ENCODE measurements around the gene WDPCP. TPM values are rescaled to one million over a fixed set of nuclear protein-coding genes. Genes with fewer than 3 reads are reported as not detected.
"Not testable (repeated sequence)": the region's sequence is repeated elsewhere in the genome, so short reads cannot be mapped to it uniquely, and the experiment has no call there.

The WDPCP gene
- total and polyA plus RNA-seq, 4 donors = 1.1 to 7.6 (median 2.7) TPM

DNA sequence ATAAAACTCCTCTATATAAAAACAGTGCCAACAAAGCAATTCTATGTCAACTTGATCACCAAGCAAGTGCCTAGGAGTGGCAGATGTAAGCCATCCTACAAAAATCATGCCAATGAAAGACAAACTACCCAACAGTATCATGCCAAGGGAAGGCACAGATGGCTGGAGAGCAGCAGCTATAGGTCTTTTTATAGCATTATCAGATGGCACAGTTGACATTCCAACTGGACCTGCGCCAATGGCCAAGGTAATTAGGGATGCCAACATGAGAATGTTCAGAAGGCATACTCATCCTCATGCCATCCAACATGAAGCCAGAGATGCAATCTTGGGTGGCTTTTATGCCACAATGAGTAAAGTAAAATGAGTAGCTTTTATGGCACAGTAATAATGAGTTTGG lies 300.3 kb downstream of the WDPCP start:
- WGBS = 95% methylated on average over 1 of the region's 1 CpG
- Histone ChIP-seq H3K4me3 (ENCODE audit: low read depth in 1 of 3, low read length in 3 of 3) (no peak overlapping the region), H3K9me3 (ENCODE audit: control insufficient read depth in 4 of 4, low read length in 3 of 4) (peaks cover 2 to 7% (median 3%) of the 10 kb centered on the region in 4 donors), H3K4me1 (ENCODE audit: control insufficient read depth in 4 of 4, insufficient read depth in 4 of 4, low read length in 3 of 4) (no peaks in the 10 kb centered on the region), H3K27ac (ENCODE audit: low read depth in 1 of 2, low read length in 2 of 2) (no peak overlapping the region), H3K36me3 (ENCODE audit: control insufficient read depth in 4 of 4, insufficient read depth in 3 of 4, low read depth in 1 of 4, low read length in 3 of 4) (no peaks in the 10 kb centered on the region), H3K27me3 (ENCODE audit: control insufficient read depth in 4 of 4, insufficient read depth in 4 of 4, low read length in 3 of 4) (no peaks in the 10 kb centered on the region), H3K9ac (ENCODE audit: low read depth in 1 of 2, low read length in 2 of 2) (no peak overlapping the region)
- TF ChIP-seq MAX (IDR thresholded peaks at IDR 0.05) = no peak
- TF ChIP-seq HNF4G (IDR thresholded peaks at IDR 0.05) = no peak
- no peak for TF ChIP-seq YY1 (IDR thresholded peaks at IDR 0.05)
- no peak for TF ChIP-seq RAD21 (IDR thresholded peaks at IDR 0.05)
- TF ChIP-seq, protein P1, sequence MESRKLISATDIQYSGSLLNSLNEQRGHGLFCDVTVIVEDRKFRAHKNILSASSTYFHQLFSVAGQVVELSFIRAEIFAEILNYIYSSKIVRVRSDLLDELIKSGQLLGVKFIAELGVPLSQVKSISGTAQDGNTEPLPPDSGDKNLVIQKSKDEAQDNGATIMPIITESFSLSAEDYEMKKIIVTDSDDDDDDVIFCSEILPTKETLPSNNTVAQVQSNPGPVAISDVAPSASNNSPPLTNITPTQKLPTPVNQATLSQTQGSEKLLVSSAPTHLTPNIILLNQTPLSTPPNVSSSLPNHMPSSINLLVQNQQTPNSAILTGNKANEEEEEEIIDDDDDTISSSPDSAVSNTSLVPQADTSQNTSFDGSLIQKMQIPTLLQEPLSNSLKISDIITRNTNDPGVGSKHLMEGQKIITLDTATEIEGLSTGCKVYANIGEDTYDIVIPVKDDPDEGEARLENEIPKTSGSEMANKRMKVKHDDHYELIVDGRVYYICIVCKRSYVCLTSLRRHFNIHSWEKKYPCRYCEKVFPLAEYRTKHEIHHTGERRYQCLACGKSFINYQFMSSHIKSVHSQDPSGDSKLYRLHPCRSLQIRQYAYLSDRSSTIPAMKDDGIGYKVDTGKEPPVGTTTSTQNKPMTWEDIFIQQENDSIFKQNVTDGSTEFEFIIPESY (IDR thresholded peaks at IDR 0.05) = no peak
- DNase-seq (ENCODE audit: low spot score) = no peak

GRCh38 chr2:63286520-63286919 lies 301.8 kb downstream of the WDPCP start:
- not testable (repeated sequence) for H3K4me3 ChIP-seq (ENCODE audit: low read depth in 1 of 3, low read length in 3 of 3); DNase-seq (ENCODE audit: low spot score); H3K27me3 ChIP-seq (ENCODE audit: control insufficient read depth in 4 of 4, insufficient read depth in 4 of 4, low read length in 3 of 4); H3K9me3 ChIP-seq (ENCODE audit: control insufficient read depth in 4 of 4, low read length in 3 of 4); H3K9ac ChIP-seq (ENCODE audit: low read depth in 1 of 2, low read length in 2 of 2); H3K36me3 ChIP-seq (ENCODE audit: control insufficient read depth in 4 of 4, insufficient read depth in 3 of 4, low read depth in 1 of 4, low read length in 3 of 4); H3K27ac ChIP-seq (ENCODE audit: low read depth in 1 of 2, low read length in 2 of 2); H3K4me1 ChIP-seq (ENCODE audit: control insufficient read depth in 4 of 4, insufficient read depth in 4 of 4, low read length in 3 of 4)
- WGBS = 94% methylated on average over 4 of the region's 4 CpGs

- no peaks in the 10 kb centered on the region for H3K36me3 ChIP-seq (ENCODE audit: control insufficient read depth in 4 of 4, insufficient read depth in 3 of 4, low read depth in 1 of 4, low read length in 3 of 4)
- no peaks in the 10 kb centered on the region for H3K27me3 ChIP-seq (ENCODE audit: control insufficient read depth in 4 of 4, insufficient read depth in 4 of 4, low read length in 3 of 4)
- peaks cover 2 to 7% (median 4%) of the 10 kb centered on the region in 4 donors for H3K9me3 ChIP-seq (ENCODE audit: control insufficient read depth in 4 of 4, low read length in 3 of 4)
- no peak overlapping the region for H3K4me3 ChIP-seq (ENCODE audit: low read depth in 1 of 3, low read length in 3 of 3)
- WGBS = 94% methylated on average over 6 of the region's 6 CpGs
- no peak overlapping the region for H3K27ac ChIP-seq (ENCODE audit: low read depth in 1 of 2, low read length in 2 of 2)
- DNase-seq (ENCODE audit: low spot score) = no peak
- H3K9ac ChIP-seq (ENCODE audit: low read depth in 1 of 2, low read length in 2 of 2) = no peak overlapping the region
- H3K4me1 ChIP-seq (ENCODE audit: control insufficient read depth in 4 of 4, insufficient read depth in 4 of 4, low read length in 3 of 4) = no peaks in the 10 kb centered on the region
- TF ChIP-seq, protein P2, sequence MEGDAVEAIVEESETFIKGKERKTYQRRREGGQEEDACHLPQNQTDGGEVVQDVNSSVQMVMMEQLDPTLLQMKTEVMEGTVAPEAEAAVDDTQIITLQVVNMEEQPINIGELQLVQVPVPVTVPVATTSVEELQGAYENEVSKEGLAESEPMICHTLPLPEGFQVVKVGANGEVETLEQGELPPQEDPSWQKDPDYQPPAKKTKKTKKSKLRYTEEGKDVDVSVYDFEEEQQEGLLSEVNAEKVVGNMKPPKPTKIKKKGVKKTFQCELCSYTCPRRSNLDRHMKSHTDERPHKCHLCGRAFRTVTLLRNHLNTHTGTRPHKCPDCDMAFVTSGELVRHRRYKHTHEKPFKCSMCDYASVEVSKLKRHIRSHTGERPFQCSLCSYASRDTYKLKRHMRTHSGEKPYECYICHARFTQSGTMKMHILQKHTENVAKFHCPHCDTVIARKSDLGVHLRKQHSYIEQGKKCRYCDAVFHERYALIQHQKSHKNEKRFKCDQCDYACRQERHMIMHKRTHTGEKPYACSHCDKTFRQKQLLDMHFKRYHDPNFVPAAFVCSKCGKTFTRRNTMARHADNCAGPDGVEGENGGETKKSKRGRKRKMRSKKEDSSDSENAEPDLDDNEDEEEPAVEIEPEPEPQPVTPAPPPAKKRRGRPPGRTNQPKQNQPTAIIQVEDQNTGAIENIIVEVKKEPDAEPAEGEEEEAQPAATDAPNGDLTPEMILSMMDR (IDR thresholded peaks at IDR 0.05; ENCODE audit: low read depth, low read length, missing input control) = no peak
- TF ChIP-seq EGR1 (IDR thresholded peaks at IDR 0.05; ENCODE audit: low read depth in 2 of 2) (no peak), FOXA1 (IDR thresholded peaks at IDR 0.05) (no peak), YY1 (IDR thresholded peaks at IDR 0.05) (no peak), ATF3 (IDR thresholded peaks at IDR 0.05) (no peak), FOXA2 (IDR thresholded peaks at IDR 0.05) (no peak), JUND (IDR thresholded peaks at IDR 0.05) (no peak), MAX (IDR thresholded peaks at IDR 0.05) (no peak), HNF4A (conservative IDR thresholded peaks at IDR 0.05) (no peak), SP1 (IDR thresholded peaks at IDR 0.05) (no peak), GABPA (IDR thresholded peaks at IDR 0.05 in 1 of 2, conservative IDR thresholded peaks at IDR 0.05 in 1 of 2) (no peak), TAF1 (conservative IDR thresholded peaks at IDR 0.05) (no peak)
- TF ChIP-seq, protein P3, sequence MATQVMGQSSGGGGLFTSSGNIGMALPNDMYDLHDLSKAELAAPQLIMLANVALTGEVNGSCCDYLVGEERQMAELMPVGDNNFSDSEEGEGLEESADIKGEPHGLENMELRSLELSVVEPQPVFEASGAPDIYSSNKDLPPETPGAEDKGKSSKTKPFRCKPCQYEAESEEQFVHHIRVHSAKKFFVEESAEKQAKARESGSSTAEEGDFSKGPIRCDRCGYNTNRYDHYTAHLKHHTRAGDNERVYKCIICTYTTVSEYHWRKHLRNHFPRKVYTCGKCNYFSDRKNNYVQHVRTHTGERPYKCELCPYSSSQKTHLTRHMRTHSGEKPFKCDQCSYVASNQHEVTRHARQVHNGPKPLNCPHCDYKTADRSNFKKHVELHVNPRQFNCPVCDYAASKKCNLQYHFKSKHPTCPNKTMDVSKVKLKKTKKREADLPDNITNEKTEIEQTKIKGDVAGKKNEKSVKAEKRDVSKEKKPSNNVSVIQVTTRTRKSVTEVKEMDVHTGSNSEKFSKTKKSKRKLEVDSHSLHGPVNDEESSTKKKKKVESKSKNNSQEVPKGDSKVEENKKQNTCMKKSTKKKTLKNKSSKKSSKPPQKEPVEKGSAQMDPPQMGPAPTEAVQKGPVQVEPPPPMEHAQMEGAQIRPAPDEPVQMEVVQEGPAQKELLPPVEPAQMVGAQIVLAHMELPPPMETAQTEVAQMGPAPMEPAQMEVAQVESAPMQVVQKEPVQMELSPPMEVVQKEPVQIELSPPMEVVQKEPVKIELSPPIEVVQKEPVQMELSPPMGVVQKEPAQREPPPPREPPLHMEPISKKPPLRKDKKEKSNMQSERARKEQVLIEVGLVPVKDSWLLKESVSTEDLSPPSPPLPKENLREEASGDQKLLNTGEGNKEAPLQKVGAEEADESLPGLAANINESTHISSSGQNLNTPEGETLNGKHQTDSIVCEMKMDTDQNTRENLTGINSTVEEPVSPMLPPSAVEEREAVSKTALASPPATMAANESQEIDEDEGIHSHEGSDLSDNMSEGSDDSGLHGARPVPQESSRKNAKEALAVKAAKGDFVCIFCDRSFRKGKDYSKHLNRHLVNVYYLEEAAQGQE (IDR thresholded peaks at IDR 0.05) = no peak
- TF ChIP-seq, protein P1 (IDR thresholded peaks at IDR 0.05) = no peak
Observed at GRCh38 chr2:63283273-63283672, 305.0 kb downstream of the WDPCP start.
